ENCODE measurements around the gene RASL12. TPM values are rescaled to one million over a fixed set of nuclear protein-coding genes. Genes with fewer than 3 reads are reported as not detected.

RASL12 gene
- total RNA-seq, 2 donors from 2014 or later: 2.0 to 9.2 TPM

GRCh38 chr15:65060641-65061397, 7.0 kb downstream of the RASL12 start:
- ATAC-seq: no peak
- DNase-seq: no peak
- intact Hi-C loops (cut with DNase I, micrococcal nuclease): no loop called here

- ATAC-seq (no peak), DNase-seq (no peak)
- intact Hi-C loops (cut with DNase I, micrococcal nuclease): no loop called here
These were observed 7.7 kb downstream of the RASL12 start for GRCh38 chr15:65059931-65060596.

GRCh38 chr15:65059369-65059750, 8.4 kb downstream of the RASL12 start:
- no peak for DNase-seq
- ATAC-seq: no peak
- intact Hi-C loops (cut with DNase I, micrococcal nuclease): no loop called here

GRCh38 chr15:65058394-65059368, 9.1 kb downstream of the RASL12 start:
- intact Hi-C loops (cut with DNase I, micrococcal nuclease): no loop called here
- ATAC-seq: no peak

DNA sequence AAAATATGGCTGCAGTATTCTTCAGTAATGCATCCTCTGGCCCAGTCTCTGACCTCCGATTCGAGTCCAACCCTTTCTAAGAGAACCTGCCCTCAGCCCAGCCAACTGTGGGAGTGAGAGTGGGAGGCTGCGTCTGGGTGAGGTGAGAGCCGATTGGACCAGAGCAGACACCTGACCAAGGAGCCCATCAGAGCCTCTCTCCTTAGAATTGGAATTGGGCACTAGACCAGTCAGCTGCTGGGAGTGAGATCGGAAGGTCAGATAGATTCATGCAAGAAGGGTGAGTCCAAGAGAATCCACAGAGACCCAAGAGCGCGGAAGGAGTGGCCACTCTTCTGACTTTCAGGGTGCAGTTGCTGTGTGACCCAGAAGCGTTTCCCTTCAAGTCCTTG, 10.2 kb downstream of the RASL12 start:
- ATAC-seq (no peak), DNase-seq (no peak)

More at GRCh38 chr15:65058394-65059368, 9.1 kb downstream of the RASL12 start:
- no peak for DNase-seq

DNA sequence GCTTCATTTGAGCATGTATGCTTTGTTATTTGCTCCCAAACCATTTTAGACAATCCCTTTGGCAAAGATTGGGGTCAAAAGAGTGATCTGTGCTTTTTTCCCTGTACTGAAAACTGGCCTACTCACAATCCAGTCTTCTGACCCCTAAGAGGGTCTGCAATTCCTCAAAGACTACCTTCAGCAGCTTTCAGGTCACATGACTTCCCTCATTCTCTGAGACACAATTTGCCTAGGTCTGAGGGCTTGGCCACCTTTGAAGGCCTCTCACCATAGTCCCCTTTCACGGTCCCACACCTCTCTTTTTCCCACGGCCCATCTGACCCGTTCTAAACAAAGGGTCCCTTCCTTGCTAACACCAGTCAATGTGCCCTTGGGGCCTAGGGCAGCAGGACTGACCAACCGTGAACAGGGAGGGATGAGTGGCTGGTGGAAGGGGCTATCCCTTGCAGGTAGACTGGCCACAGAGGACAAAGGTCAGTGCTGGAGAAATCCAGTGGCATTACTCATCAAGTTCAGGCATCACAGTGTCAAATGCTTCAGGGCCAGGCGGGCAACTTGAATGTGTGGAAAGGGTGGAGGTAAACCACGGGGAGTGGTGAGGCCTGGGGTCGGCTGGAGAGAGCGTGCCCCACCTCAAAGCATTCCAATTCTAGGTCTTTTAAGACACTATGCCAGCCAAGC, 10.8 kb downstream of the RASL12 start:
- intact Hi-C loops (cut with DNase I, micrococcal nuclease): no loop called here
- DNase-seq (peak in 1 of 2 donors; percentile 57), ATAC-seq (peak; percentile 63)

More for the DNA sequence above, 10.2 kb downstream of the RASL12 start:
- intact Hi-C loops (cut with DNase I, micrococcal nuclease): no loop called here

GRCh38 chr15:65056106-65056505, 11.7 kb downstream of the RASL12 start:
- intact Hi-C loops (cut with DNase I, micrococcal nuclease): no loop called here
- ATAC-seq (no peak), DNase-seq (peak in 1 of 2 donors; percentile 21)

GRCh38 chr15:65055201-65055870, 12.5 kb downstream of the RASL12 start:
- intact Hi-C loops (cut with DNase I, micrococcal nuclease): no loop called here
- ATAC-seq (peak; percentile 77), DNase-seq (peak; percentile 39 to 74)

- intact Hi-C loops (cut with DNase I, micrococcal nuclease): no loop called here
- DNase-seq (peak; percentile 60 to 80), ATAC-seq (peak; percentile 74)
These were observed 13.2 kb downstream of the RASL12 start for GRCh38 chr15:65054333-65055200.

GRCh38 chr15:65052956-65053355, 14.8 kb downstream of the RASL12 start:
- intact Hi-C loops (cut with DNase I, micrococcal nuclease): no loop called here
- no peak for DNase-seq
- ATAC-seq: no peak

DNA sequence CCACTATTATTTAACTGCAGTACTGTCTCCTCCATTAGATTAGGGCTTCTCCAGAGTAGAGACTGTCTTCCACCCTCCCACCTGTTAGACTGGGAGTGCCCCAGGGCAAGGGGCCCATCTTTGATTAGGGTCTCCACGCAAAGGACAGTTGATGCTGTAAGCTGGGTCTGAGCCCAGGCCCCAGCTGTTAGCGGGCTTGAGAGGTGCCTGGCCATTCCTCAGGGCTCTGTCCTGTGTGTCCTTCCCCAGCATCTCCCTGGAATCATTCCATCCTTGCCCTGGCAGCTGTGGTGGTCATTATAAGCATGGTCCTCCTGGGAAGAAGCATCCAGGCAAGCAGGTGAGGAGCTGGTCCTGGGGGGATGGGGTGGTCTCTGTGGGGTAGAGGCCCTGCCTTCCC, 16.5 kb downstream of the RASL12 start:
- DNase-seq (peak in 1 of 2 donors; percentile 19), ATAC-seq (no peak)
- intact Hi-C loops (cut with DNase I, micrococcal nuclease): no loop called here

GRCh38 chr15:65050270-65050669, 17.5 kb downstream of the RASL12 start:
- peak in 1 of 2 donors; percentile 12 for DNase-seq
- intact Hi-C loops (cut with DNase I, micrococcal nuclease): no loop called here
- no peak for ATAC-seq

DNA sequence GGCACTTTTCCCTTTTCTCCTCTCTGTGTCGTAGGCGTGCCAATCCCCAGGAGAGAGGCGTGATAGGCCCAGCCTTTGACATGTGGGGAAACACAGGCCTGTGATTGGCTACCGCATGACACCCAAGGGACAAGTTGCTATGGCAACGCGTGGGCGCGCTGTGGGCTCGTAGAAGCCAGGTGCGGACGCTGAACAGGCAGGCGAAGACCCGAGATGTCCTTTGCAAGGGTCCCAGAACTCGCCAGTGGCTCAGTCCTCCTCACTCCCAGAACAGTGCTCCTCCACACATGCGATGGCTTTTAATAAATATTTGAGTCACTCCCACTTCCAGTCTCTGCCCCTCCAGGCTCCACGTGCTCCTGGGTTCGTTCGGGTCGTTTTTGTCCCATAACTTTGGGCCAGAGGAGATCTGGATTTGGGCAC, 18.4 kb downstream of the RASL12 start:
- peak; percentile 65 for ATAC-seq
- intact Hi-C loops (cut with DNase I, micrococcal nuclease): loop anchor here in 1 of 2 donors (10.0 kb wide), 1 partner anchor 45 kb away; no protein-coding TSS in a partner anchor

DNA sequence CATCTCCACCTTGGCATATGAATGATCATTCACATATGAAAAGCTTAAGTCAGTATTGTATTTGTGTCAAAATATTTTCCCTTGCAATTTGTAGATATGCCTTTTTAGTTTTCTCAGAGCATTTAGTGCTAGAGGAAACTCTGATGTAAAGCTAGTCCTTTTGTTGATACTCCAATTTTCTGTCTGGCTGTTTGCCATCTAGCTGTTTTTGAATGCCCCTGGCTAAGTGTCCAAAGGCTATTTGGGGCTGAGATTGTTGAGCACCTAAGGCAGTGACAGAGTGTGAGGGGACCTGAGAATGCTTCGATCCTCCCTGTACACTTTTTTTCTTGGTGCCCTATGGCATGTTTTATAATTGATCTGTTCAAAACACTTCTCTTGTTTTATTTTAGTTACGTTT, 19.6 kb downstream of the RASL12 start:
- DNase-seq (no peak), ATAC-seq (no peak)
- intact Hi-C loops (cut with DNase I, micrococcal nuclease): loop anchor here in 1 of 2 donors (10.0 kb wide), 1 partner anchor 47 kb away; no protein-coding TSS in a partner anchor

More for the DNA sequence above, 18.4 kb downstream of the RASL12 start:
- peak; percentile 91 to 92 for DNase-seq

GRCh38 chr15:65044724-65045481, 22.9 kb downstream of the RASL12 start, which contains the start of gene SLC51B:
Gene SLC51B, plus strand, starts transcription at chr15:65045387. Its CDS starts 4,618 bp downstream, at chr15:65050005.
- intact Hi-C loops (cut with DNase I, micrococcal nuclease): loop anchor here in 1 of 2 donors (10.0 kb wide), 1 partner anchor 50 kb away; no protein-coding TSS in a partner anchor
- ATAC-seq (peak; percentile 74), DNase-seq (peak; percentile 74 to 85)

- intact Hi-C loops (cut with DNase I, micrococcal nuclease): loop anchor here in 1 of 2 donors (10.0 kb wide), 1 partner anchor 51 kb away; no protein-coding TSS in a partner anchor
- DNase-seq: peak; percentile 64 to 66
- ATAC-seq: peak; percentile 62
These were observed 23.6 kb downstream of the RASL12 start for GRCh38 chr15:65044218-65044617.
